T-cell (primary cell): ENCODE measurements around the gene FBXO15. TPM values are rescaled to one million over a fixed set of nuclear protein-coding genes. Genes with fewer than 3 reads are reported as not detected.

Experiments
- total RNA-seq, 35 experiments: library from RNA in 6 of 35; stranded (reverse) in 6 of 35; fragments of 120-200 nt in 1 of 35; gene quantifications; one replicate each; pipeline versions ENCODE4 v1.2.1 to v1.2.4 and lab custom pipeline; 2013 to 2026

FBXO15 gene
- total RNA-seq, 5 donors from 2014 or later (not counting 1 experiment from before 2014, with no cell fraction given): 1.3 to 2.3 (median 2.2) TPM

Other genes with a start within 250 kb of the FBXO15 start
- gene TIMM21, start 689 bp upstream of the FBXO15 start, total RNA-seq: 10 to 100 TPM; 14.6 to 20.9 (median 18.6) TPM
- 10 to 100 TPM; 14.4 to 28.8 (median 25.1) TPM for gene CYB5A, start 144.1 kb upstream of the FBXO15 start, total RNA-seq
- not detected for gene C18orf63, start 168.0 kb upstream of the FBXO15 start, total RNA-seq